ENCODE measurements around the gene MAP2K5. TPM values are rescaled to one million over a fixed set of nuclear protein-coding genes. Genes with fewer than 3 reads are reported as not detected.

MAP2K5 gene
- total RNA-seq, 1 experiment from 2014 or later = 15.0 TPM

- no peak for DNase-seq
- TF ChIP-seq, protein P1, sequence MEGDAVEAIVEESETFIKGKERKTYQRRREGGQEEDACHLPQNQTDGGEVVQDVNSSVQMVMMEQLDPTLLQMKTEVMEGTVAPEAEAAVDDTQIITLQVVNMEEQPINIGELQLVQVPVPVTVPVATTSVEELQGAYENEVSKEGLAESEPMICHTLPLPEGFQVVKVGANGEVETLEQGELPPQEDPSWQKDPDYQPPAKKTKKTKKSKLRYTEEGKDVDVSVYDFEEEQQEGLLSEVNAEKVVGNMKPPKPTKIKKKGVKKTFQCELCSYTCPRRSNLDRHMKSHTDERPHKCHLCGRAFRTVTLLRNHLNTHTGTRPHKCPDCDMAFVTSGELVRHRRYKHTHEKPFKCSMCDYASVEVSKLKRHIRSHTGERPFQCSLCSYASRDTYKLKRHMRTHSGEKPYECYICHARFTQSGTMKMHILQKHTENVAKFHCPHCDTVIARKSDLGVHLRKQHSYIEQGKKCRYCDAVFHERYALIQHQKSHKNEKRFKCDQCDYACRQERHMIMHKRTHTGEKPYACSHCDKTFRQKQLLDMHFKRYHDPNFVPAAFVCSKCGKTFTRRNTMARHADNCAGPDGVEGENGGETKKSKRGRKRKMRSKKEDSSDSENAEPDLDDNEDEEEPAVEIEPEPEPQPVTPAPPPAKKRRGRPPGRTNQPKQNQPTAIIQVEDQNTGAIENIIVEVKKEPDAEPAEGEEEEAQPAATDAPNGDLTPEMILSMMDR (conservative IDR thresholded peaks at IDR 0.05) = no peak
- Histone ChIP-seq H3K23me2 (ENCODE audit: insufficient read length, low read depth, low read length, poor library complexity, severe bottlenecking) (no peaks in the 10 kb centered on the region), H3T11ph (ENCODE audit: low read length) (no peak overlapping the region), H2AK5ac (ENCODE audit: insufficient read length, low read length) (no peak overlapping the region), H3K27me3 (ENCODE audit: insufficient read depth, low read length) (no peaks in the 10 kb centered on the region), H3K18ac (ENCODE audit: insufficient read length, low read depth, low read length) (no peak overlapping the region), H2BK120ac (ENCODE audit: low read depth, low read length, poor library complexity, severe bottlenecking) (no peak overlapping the region), H4K8ac (replicated peaks; ENCODE audit: insufficient read length, low read depth, low read length) (no peak overlapping the region), H3K14ac (ENCODE audit: insufficient read depth, low read length) (no peak overlapping the region), H3K9me3 (ENCODE audit: control insufficient read depth, low read depth, low read length) (no peaks in the 10 kb centered on the region), H3K27ac (ENCODE audit: insufficient read length, low read depth, low read length) (no peak overlapping the region), H4K20me1 (ENCODE audit: control insufficient read depth, insufficient read depth, insufficient read length) (no peaks in the 10 kb centered on the region), H3K79me2 (ENCODE audit: insufficient read depth, low read length) (no peaks in the 10 kb centered on the region), H4K91ac (ENCODE audit: insufficient read length, low read depth, low read length) (no peak overlapping the region), H3K4me2 (ENCODE audit: insufficient read depth, insufficient read length, low read length) (no peak overlapping the region), H4K5ac (ENCODE audit: insufficient read length, low read depth, low read length) (no peak overlapping the region), H2BK12ac (ENCODE audit: insufficient read length, low read depth, low read length) (no peak overlapping the region), H2BK20ac (ENCODE audit: low read depth, low read length, poor library complexity, severe bottlenecking) (no peak overlapping the region), H3K56ac (ENCODE audit: insufficient read length, low read depth, low read length) (no peak overlapping the region), H3K4ac (ENCODE audit: low read depth, low read length) (no peak overlapping the region), H2BK15ac (ENCODE audit: low read depth, low read length) (no peak overlapping the region), H2AFZ (ENCODE audit: low read length) (no peak overlapping the region), H2BK5ac (ENCODE audit: insufficient read length, low read length) (no peak overlapping the region), H3K23ac (ENCODE audit: insufficient read length, low read depth, low read length) (no peak overlapping the region), H3K79me1 (ENCODE audit: insufficient read depth, low read depth, low read length, poor library complexity, severe bottlenecking) (no peaks in the 10 kb centered on the region), H3K4me1 (ENCODE audit: insufficient read depth, low read length) (no peaks in the 10 kb centered on the region; the same call in 1 of the 2 replicates), H3K9ac (ENCODE audit: extremely low read depth, insufficient read length, low read length) (no peak overlapping the region)
- Mint-ChIP-seq H3K27me3 (ENCODE audit: low read depth) (no peaks in the 10 kb centered on the region), H3K36me3 (ENCODE audit: insufficient read depth in 1 of 3, low read depth in 3 of 3) (no peaks in the 10 kb centered on the region), H3K9me3 (no peaks in the 10 kb centered on the region), H3K4me1 (peaks cover under 1 to 6% of the 10 kb centered on the region in 2 experiments), H3K4me3 (no peak overlapping the region), H3K27ac (no peak overlapping the region)
- no CpG with 5 or more reads among the region's 6 CpGs for WGBS (ENCODE audit: extremely low coverage, insufficient read length, low lambda C conversion rate)
Observed at GRCh38 chr15:67760901-67761300, 218.4 kb downstream of the MAP2K5 start.
